Measurements from ENCODE around the gene HDAC6. TPM values are rescaled to one million over a fixed set of nuclear protein-coding genes. Genes with fewer than 3 reads are reported as not detected.

The HDAC6 gene
- total RNA-seq, 4 donors from 2014 or later: 102 to 156 (median 134) TPM

- DNase-seq: no peak
- Histone ChIP-seq H3K27me3 (no peaks in the 10 kb centered on the region), H3K27ac (no peak overlapping the region), H3K4me1 (no peaks in the 10 kb centered on the region), H3K36me3 (no peaks in the 10 kb centered on the region), H3K4me3 (no peak overlapping the region), H3K9me3 (no peaks in the 10 kb centered on the region)
- no peak for TF ChIP-seq POLR2A (IDR thresholded peaks at IDR 0.05)
- TF ChIP-seq CTCF (IDR thresholded peaks at IDR 0.05): no peak
Measured at GRCh38 chrX:48791063-48791820, 10.6 kb upstream of the HDAC6 start.

- H3K36me3 ChIP-seq: no peaks in the 10 kb centered on the region
- TF ChIP-seq POLR2A (IDR thresholded peaks at IDR 0.05) (no peak), CTCF (IDR thresholded peaks at IDR 0.05) (no peak)
- no peak overlapping the region for H3K27ac ChIP-seq
- H3K4me1 ChIP-seq: no peaks in the 10 kb centered on the region
- no peaks in the 10 kb centered on the region for H3K9me3 ChIP-seq
- H3K27me3 ChIP-seq: no peaks in the 10 kb centered on the region
- no peak for DNase-seq
- H3K4me3 ChIP-seq: no peak overlapping the region
Measured at GRCh38 chrX:48792219-48792618, 9.6 kb upstream of the HDAC6 start.

GRCh38 chrX:48793935-48794334 is 7.9 kb upstream of the HDAC6 start:
- Histone ChIP-seq H3K4me1 (no peaks in the 10 kb centered on the region), H3K27me3 (no peaks in the 10 kb centered on the region), H3K9me3 (no peaks in the 10 kb centered on the region), H3K27ac (no peak overlapping the region), H3K4me3 (no peak overlapping the region), H3K36me3 (no peaks in the 10 kb centered on the region)
- no peak for DNase-seq
- TF ChIP-seq POLR2A (IDR thresholded peaks at IDR 0.05) (no peak), CTCF (IDR thresholded peaks at IDR 0.05) (no peak)

GRCh38 chrX:48794340-48794910 is 7.4 kb upstream of the HDAC6 start:
- Histone ChIP-seq H3K36me3 (no peaks in the 10 kb centered on the region), H3K27me3 (no peaks in the 10 kb centered on the region), H3K27ac (no peak overlapping the region), H3K9me3 (no peaks in the 10 kb centered on the region), H3K4me3 (no peak overlapping the region), H3K4me1 (no peaks in the 10 kb centered on the region)
- DNase-seq: no peak
- TF ChIP-seq CTCF (IDR thresholded peaks at IDR 0.05): no peak
- no peak for TF ChIP-seq POLR2A (IDR thresholded peaks at IDR 0.05)

GRCh38 chrX:48794911-48795515 is 6.9 kb upstream of the HDAC6 start:
- Histone ChIP-seq H3K27me3 (no peaks in the 10 kb centered on the region), H3K4me3 (no peak overlapping the region), H3K36me3 (no peaks in the 10 kb centered on the region), H3K4me1 (no peaks in the 10 kb centered on the region), H3K27ac (no peak overlapping the region), H3K9me3 (no peaks in the 10 kb centered on the region)
- no peak for DNase-seq
- TF ChIP-seq POLR2A (IDR thresholded peaks at IDR 0.05) (no peak), CTCF (IDR thresholded peaks at IDR 0.05) (no peak)

Measured in Peyer's patch (tissue), 4 donors.